PC-3 (cell line): Measurements from ENCODE around the gene PTPRN. TPM values are rescaled to one million over a fixed set of nuclear protein-coding genes. Genes with fewer than 3 reads are reported as not detected.

Experiments used
- ATAC-seq: fragments of 200-7000 bp; cut with Tn5 transposase; 2 replicates; pipeline ENCODE4 v1.9.1; 2020; ENCODE audit warnings: mild to moderate bottlenecking, moderate library complexity
- BruUV-seq: library from RNA; stranded (reverse); fragments of 400-500 nt; replicated peaks from 2 replicates; lab custom pipeline; 2021; lab: Mats Ljungman, UMichigan
- CTCF ChIA-PET: fragments of 300-600 bp; sonication (Branson Sonifier 250); formaldehyde crosslinking; loops from one replicate; lab custom pipeline; 2022; ENCODE audit warnings: antibody characterized with exemption; lab: Charles Lee
- POLR2A ChIA-PET: fragments of 300-600 bp; sonication (Branson Sonifier 250); formaldehyde crosslinking; loops from one replicate; lab custom pipeline; 2022; ENCODE audit warnings: antibody characterized with exemption; ENCODE audit not compliant: unreplicated experiment; lab: Charles Lee
- DNase-seq: peaks from one replicate; pipeline ENCODE4 v3.0.0-alpha.2; 2015
- H2AFZ ChIP-seq: fragments of 300-600 bp; sonication (generic); 2 replicates; pipeline ENCODE4 v1.6.0; 2016; ENCODE audit warnings: antibody characterized with exemption, low read length
- H3F3A ChIP-seq: fragments of 300-600 bp; sonication (generic); one replicate; pipeline ENCODE4 v1.6.0; 2017; ENCODE audit warnings: antibody characterized with exemption, low read length, control low read depth, mild to moderate bottlenecking; ENCODE audit not compliant: unreplicated experiment
- H3K27ac ChIP-seq: fragments of 300-600 bp; sonication (generic); 2 replicates; pipeline ENCODE4 v1.5.1; 2016; ENCODE audit warnings: mild to moderate bottlenecking, low read length
- H3K27me3 ChIP-seq: fragments of 300-600 bp; sonication (generic); 2 replicates; pipeline ENCODE4 v1.6.1; 2016; ENCODE audit warnings: low read length, mixed read lengths
- H3K36me3 ChIP-seq: fragments of 300-600 bp; sonication (generic); 2 replicates; pipeline ENCODE4 v1.6.1; 2016; ENCODE audit warnings: low read depth, mixed run types, low read length, mixed read lengths
- H3K4me1 ChIP-seq: fragments of 300-600 bp; sonication (generic); 2 replicates; pipeline ENCODE4 v1.5.1; 2016; ENCODE audit warnings: low read length; ENCODE audit not compliant: insufficient read depth
- H3K4me2 ChIP-seq: fragments of 300-600 bp; sonication (generic); 2 replicates; pipeline ENCODE4 v1.6.0; 2016; ENCODE audit warnings: low read length
- H3K4me3 ChIP-seq: fragments of 300-600 bp; sonication (generic); 2 replicates; pipeline ENCODE4 v1.5.1; 2016; ENCODE audit warnings: mild to moderate bottlenecking, low read length, mixed read lengths
- H3K79me2 ChIP-seq: fragments of 300-600 bp; sonication (generic); 2 replicates; pipeline ENCODE4 v1.6.1; 2017; ENCODE audit warnings: low read length, mixed read lengths
- H3K9ac ChIP-seq: fragments of 300-600 bp; sonication (generic); 2 replicates; pipeline ENCODE4 v1.6.0; 2016; ENCODE audit warnings: mild to moderate bottlenecking, low read length
- H3K9me2 ChIP-seq: fragments of 300-600 bp; sonication (generic); replicated peaks from 2 replicates; pipeline ENCODE4 v1.6.1; 2016; ENCODE audit warnings: mixed run types, low read length, mixed read lengths
- H3K9me3 ChIP-seq: fragments of 300-600 bp; sonication (generic); 2 replicates; pipeline ENCODE4 v1.6.1; 2016; ENCODE audit warnings: low read length, mixed read lengths
- H4K20me1 ChIP-seq: fragments of 300-600 bp; sonication (generic); 2 replicates; pipeline ENCODE4 v1.6.1; 2016; ENCODE audit warnings: low read length, mixed read lengths
- EZH2 ChIP-seq: fragments of 300-600 bp; sonication (generic); IDR thresholded peaks from one replicate; pipeline ENCODE4 v1.6.1; 2017; ENCODE audit warnings: antibody characterized with exemption, mild to moderate bottlenecking, low read length; ENCODE audit not compliant: unreplicated experiment
- EZH2phosphoT487 ChIP-seq: fragments of 300-600 bp; sonication (generic); IDR thresholded peaks from 2 replicates; pipeline ENCODE4 v1.6.1; 2018; ENCODE audit warnings: mild to moderate bottlenecking, antibody characterized with exemption, low read length, borderline replicate concordance
- intact Hi-C: fragments of 100-400 bp; cut with micrococcal nuclease; formaldehyde crosslinking; loops from 2 replicates; pipeline ENCODE4 v1.9.0; 2023
- total RNA-seq: library from RNA; depleted of rRNA; stranded (reverse); fragments of >200 nt; gene quantifications from 2 replicates; pipeline ENCODE4 v1.2.3, GENCODE V29; 2014
- TF ChIP-seq, protein P1 (sequence below): fragments of 300-600 bp; sonication (generic); conservative IDR thresholded peaks from 2 replicates; pipeline ENCODE4 v1.5.1; 2017; ENCODE audit warnings: antibody characterized with exemption, low read depth, mild to moderate bottlenecking, low read length

PTPRN gene
- total RNA-seq, 1 experiment from 2014 or later: 0.07 TPM

DNA sequence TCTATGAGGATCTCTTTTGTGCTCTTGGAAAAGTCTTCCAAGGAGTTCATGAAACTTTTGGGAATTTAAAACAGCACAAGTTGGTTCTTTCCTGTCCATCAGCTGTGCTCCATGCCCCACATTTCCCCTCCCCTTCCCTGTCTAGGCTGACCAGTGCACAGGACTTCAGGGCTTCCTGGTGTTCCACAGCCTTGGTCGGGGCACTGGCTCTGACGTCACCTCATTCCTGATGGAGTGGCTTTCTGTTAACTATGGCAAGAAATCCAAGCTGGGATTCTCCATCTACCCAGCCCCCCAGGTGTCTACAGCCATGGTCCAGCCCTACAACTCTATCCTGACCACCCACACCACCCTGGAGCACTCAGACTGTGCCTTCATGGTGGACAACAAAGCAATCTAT lies 38.2 kb downstream of the PTPRN start:
- POLR2A ChIA-PET: no interaction called here
- H4K20me1 ChIP-seq: no peaks in the 10 kb centered on the region
- no peak for ATAC-seq

DNA sequence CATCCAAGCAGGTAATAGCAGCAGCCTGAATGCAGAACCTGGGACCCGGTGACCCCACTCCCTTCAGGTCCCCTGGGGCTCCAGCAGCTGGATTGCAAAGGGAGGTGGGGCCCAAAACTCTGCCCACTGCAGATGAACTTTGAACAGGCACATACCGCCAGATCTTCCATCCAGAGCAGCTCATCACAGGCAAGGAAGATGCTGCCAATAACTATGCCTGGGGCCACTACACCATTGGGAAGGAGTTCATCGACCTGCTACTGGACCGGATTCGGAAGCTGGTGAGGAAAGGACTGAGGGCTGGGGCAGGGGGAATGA lies 39.2 kb downstream of the PTPRN start:
- no peak overlapping the region for H3K27ac ChIP-seq
- intact Hi-C loops: no loop called here
- no peaks in the 10 kb centered on the region for H3K79me2 ChIP-seq
- H3K27me3 ChIP-seq: no peaks in the 10 kb centered on the region
- TF ChIP-seq, protein P1, sequence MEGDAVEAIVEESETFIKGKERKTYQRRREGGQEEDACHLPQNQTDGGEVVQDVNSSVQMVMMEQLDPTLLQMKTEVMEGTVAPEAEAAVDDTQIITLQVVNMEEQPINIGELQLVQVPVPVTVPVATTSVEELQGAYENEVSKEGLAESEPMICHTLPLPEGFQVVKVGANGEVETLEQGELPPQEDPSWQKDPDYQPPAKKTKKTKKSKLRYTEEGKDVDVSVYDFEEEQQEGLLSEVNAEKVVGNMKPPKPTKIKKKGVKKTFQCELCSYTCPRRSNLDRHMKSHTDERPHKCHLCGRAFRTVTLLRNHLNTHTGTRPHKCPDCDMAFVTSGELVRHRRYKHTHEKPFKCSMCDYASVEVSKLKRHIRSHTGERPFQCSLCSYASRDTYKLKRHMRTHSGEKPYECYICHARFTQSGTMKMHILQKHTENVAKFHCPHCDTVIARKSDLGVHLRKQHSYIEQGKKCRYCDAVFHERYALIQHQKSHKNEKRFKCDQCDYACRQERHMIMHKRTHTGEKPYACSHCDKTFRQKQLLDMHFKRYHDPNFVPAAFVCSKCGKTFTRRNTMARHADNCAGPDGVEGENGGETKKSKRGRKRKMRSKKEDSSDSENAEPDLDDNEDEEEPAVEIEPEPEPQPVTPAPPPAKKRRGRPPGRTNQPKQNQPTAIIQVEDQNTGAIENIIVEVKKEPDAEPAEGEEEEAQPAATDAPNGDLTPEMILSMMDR: no peak
- no peak for TF ChIP-seq EZH2
- TF ChIP-seq EZH2phosphoT487: no peak
- H3K4me1 ChIP-seq: peaks cover 17% of the 10 kb centered on the region
- ChIA-PET POLR2A (no interaction called here), CTCF (no interaction called here)
- no peak overlapping the region for H3K4me3 ChIP-seq
- H2AFZ ChIP-seq: no peak overlapping the region
- no peak for DNase-seq
- no TSS peak for BruUV-seq
- no peak for ATAC-seq
- no peaks in the 10 kb centered on the region for H3K36me3 ChIP-seq
- H3K4me2 ChIP-seq: no peak overlapping the region
- no peaks in the 10 kb centered on the region for H3K9me2 ChIP-seq
- no peaks in the 10 kb centered on the region for H3K9me3 ChIP-seq
- H4K20me1 ChIP-seq: no peaks in the 10 kb centered on the region
- no peak overlapping the region for H3K9ac ChIP-seq
- no peaks in the 10 kb centered on the region for H3F3A ChIP-seq

More for the DNA sequence above, 38.2 kb downstream of the PTPRN start:
- Histone ChIP-seq H3K36me3 (no peaks in the 10 kb centered on the region), H3K9me2 (no peaks in the 10 kb centered on the region), H3K27ac (no peak overlapping the region), H3K79me2 (no peaks in the 10 kb centered on the region), H3K4me2 (no peak overlapping the region), H3F3A (no peaks in the 10 kb centered on the region), H3K4me3 (no peak overlapping the region), H2AFZ (no peak overlapping the region), H3K27me3 (no peaks in the 10 kb centered on the region), H3K9ac (no peak overlapping the region), H3K4me1 (peaks cover 19% of the 10 kb centered on the region), H3K9me3 (no peaks in the 10 kb centered on the region)
- intact Hi-C loops: no loop called here
- BruUV-seq: no TSS peak
- CTCF ChIA-PET: no interaction called here
- no peak for DNase-seq
- TF ChIP-seq EZH2 (no peak), EZH2phosphoT487 (no peak)
- TF ChIP-seq, protein P1: no peak

DNA sequence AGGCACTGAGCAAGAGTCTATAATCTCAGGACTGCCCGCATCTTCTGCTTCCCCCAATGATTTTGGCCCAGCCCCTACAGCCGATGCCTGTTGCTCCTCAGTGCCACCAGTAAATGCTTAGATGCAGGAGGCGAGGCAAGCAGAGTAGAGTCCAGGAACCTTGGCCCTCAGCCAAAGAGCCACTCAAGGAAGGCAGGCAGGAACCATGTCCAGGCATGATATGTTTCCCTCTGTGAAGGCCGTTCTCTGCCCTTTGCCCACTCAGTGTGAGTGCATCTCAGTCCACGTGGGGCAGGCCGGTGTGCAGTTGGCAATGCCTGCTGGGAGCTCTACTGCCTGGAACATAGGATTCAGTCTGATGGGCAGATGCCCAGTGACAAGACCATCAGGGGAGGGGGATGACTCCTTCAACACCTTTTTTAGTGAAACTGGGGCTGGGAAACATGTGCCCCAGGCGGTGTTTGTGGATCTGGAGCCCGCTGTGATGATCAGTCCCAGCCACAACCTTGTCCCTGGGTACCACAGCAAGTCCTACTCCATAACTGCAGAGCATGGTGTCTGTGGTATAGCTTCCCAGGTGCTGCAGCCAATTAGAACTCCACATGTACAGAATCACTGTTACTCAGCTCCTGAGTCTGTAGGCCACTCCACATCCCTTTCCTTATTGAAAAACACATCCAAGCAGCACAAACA lies 39.7 kb downstream of the PTPRN start:
- no peak overlapping the region for H3K4me2 ChIP-seq

More for the DNA sequence above, 39.7 kb downstream of the PTPRN start:
- Histone ChIP-seq H3K27ac (no peak overlapping the region), H3K9me2 (no peaks in the 10 kb centered on the region), H3K9ac (no peak overlapping the region), H3K4me3 (no peak overlapping the region), H3F3A (no peaks in the 10 kb centered on the region), H3K79me2 (no peaks in the 10 kb centered on the region), H3K36me3 (no peaks in the 10 kb centered on the region), H3K9me3 (no peaks in the 10 kb centered on the region), H4K20me1 (no peaks in the 10 kb centered on the region), H3K4me1 (peaks cover 12% of the 10 kb centered on the region), H2AFZ (no peak overlapping the region), H3K27me3 (no peaks in the 10 kb centered on the region)
- DNase-seq (no peak), ATAC-seq (no peak)
- ChIA-PET CTCF (no interaction called here), POLR2A (interaction anchor here (0.8 kb wide), 1 partner anchor 20 kb away, joined by 6 read pairs; no protein-coding TSS in a partner anchor)
- intact Hi-C loops: no loop called here
- no TSS peak for BruUV-seq
- TF ChIP-seq, protein P1: no peak
- no peak for TF ChIP-seq EZH2
- TF ChIP-seq EZH2phosphoT487: no peak
